Keratinocyte (primary cell): ENCODE results near the gene SLC7A6. TPM values are rescaled to one million over a fixed set of nuclear protein-coding genes. Genes with fewer than 3 reads are reported as not detected.

ENCODE experiments used
- DNase-seq: peaks from one replicate; pipeline ENCODE4 v3.0.0-alpha.2; 2011; ENCODE audit warnings: low read depth, missing footprints, low spot score
- FAIRE-seq: peaks from 2 replicates; lab custom pipeline; 2011; peaks lifted over from hg19 to GRCh38; lab: Jason Lieb, UNC
- H2AFZ ChIP-seq: 2 replicates; pipeline ENCODE4 v1.6.0; 2012; ENCODE audit warnings: low read length, control low read depth, inconsistent platforms; ENCODE audit not compliant: control insufficient read depth
- H3K27ac ChIP-seq: 2 replicates; pipeline ENCODE4 v1.5.1; 2011; ENCODE audit warnings: low read length; ENCODE audit not compliant: control insufficient read depth, insufficient read depth
- H3K27me3 ChIP-seq: 3 replicates; pipeline ENCODE4 v1.6.0; 2011; ENCODE audit warnings: low read length; ENCODE audit not compliant: control insufficient read depth, insufficient read depth; ENCODE audit errors: extremely low read depth
- H3K36me3 ChIP-seq, 2 experiments: 2 replicates in 1 of 2; 3 replicates in 1 of 2; pipeline ENCODE4 v1.5.1; 2011; ENCODE audit warnings: low read length in 2 of 2, mild to moderate bottlenecking in 1 of 2; ENCODE audit not compliant: control insufficient read depth in 2 of 2, insufficient read depth in 2 of 2; ENCODE audit errors: extremely low read depth in 1 of 2
- H3K4me1 ChIP-seq: 3 replicates; pipeline ENCODE4 v1.5.1; 2011; ENCODE audit warnings: low read length; ENCODE audit not compliant: control insufficient read depth, insufficient read depth; ENCODE audit errors: extremely low read depth
- H3K4me2 ChIP-seq: 3 replicates; pipeline ENCODE4 v1.6.0; 2011; ENCODE audit warnings: low read depth, low read length; ENCODE audit not compliant: control insufficient read depth, insufficient read depth; ENCODE audit errors: extremely low read depth
- H3K4me3 ChIP-seq, 3 experiments: fragments of 200-600 bp in 1 of 3; sonication (generic) in 1 of 3; 2 replicates in 2 of 3; 3 replicates in 1 of 3; pipeline ENCODE4 v1.5.1; 2011 to 2016; ENCODE audit warnings: low read length in 3 of 3, mild to moderate bottlenecking in 3 of 3, control low read depth in 2 of 3, inconsistent platforms in 1 of 3, low read depth in 1 of 3, mixed read lengths in 1 of 3, mixed run types in 1 of 3, moderate library complexity in 1 of 3; ENCODE audit not compliant: control insufficient read depth in 2 of 3, insufficient read depth in 2 of 3; ENCODE audit errors: extremely low read depth in 1 of 3
- H3K79me2 ChIP-seq: 2 replicates; pipeline ENCODE4 v1.6.0; 2012; ENCODE audit warnings: low read length; ENCODE audit not compliant: control insufficient read depth, insufficient read depth
- H3K9ac ChIP-seq: 3 replicates; pipeline ENCODE4 v1.6.0; 2011; ENCODE audit warnings: low read length; ENCODE audit not compliant: control insufficient read depth, insufficient read depth; ENCODE audit errors: extremely low read depth
- H3K9me1 ChIP-seq: 3 replicates; pipeline ENCODE4 v1.6.0; 2011; ENCODE audit warnings: low read length; ENCODE audit not compliant: control insufficient read depth, insufficient read depth; ENCODE audit errors: extremely low read depth
- H3K9me3 ChIP-seq: 2 replicates; pipeline ENCODE4 v1.5.1; 2012; ENCODE audit warnings: low read depth, low read length; ENCODE audit not compliant: control insufficient read depth
- H4K20me1 ChIP-seq: 3 replicates; pipeline ENCODE4 v1.6.0; 2011; ENCODE audit warnings: low read length; ENCODE audit not compliant: control insufficient read depth, insufficient read depth; ENCODE audit errors: extremely low read depth
- EZH2 ChIP-seq: IDR thresholded peaks from one replicate; pipeline ENCODE4 v1.6.1; 2012; ENCODE audit warnings: inconsistent platforms, mild to moderate bottlenecking, low read length, moderate library complexity
- dilution Hi-C: fragments of 300-500 bp; cut with MboI; formaldehyde crosslinking; loops from one replicate; pipeline ENCODE4 v1.7.0; 2020; ENCODE audit warnings: low sequenced_read_pairs; ENCODE audit not compliant: extremely low pct_ligation_motif_present
- polyA plus RNA-seq, 5 experiments: library from polyadenylated mRNA; depleted of rRNA in 3 of 5; stranded (reverse) in 3 of 5; stranded (forward) in 1 of 5; unstranded in 1 of 5; fragments of >200 nt; gene quantifications; 1 replicate in 1 of 5; 2 replicates in 3 of 5; 3 replicates in 1 of 5; pipeline versions ENCODE4 v1.2.1 to v1.2.3, GENCODE V29; 2011 to 2012; ENCODE audit warnings: missing spikeins in 2 of 5, low read depth in 1 of 5, low replicate concordance in 1 of 5
- TF ChIP-seq, protein P1 (sequence below), 3 experiments: IDR thresholded peaks in 1 of 3; conservative IDR thresholded peaks in 1 of 3; optimal IDR thresholded peaks in 1 of 3; 2 replicates in 2 of 3; 3 replicates in 1 of 3; pipeline versions ENCODE3 to v1.5.1; 2011; ENCODE audit warnings: low read length in 3 of 3, mild to moderate bottlenecking in 3 of 3, moderate library complexity in 2 of 3, control low read depth in 1 of 3, inconsistent platforms in 1 of 3; ENCODE audit not compliant: insufficient read depth in 2 of 3; ENCODE audit errors: extremely low read depth in 1 of 3

Gene SLC7A6
- polyA plus RNA-seq, 1 donor (not counting 4 experiments of a cell fraction or from before 2014, with no cell fraction given), result 43.4 TPM

DNA sequence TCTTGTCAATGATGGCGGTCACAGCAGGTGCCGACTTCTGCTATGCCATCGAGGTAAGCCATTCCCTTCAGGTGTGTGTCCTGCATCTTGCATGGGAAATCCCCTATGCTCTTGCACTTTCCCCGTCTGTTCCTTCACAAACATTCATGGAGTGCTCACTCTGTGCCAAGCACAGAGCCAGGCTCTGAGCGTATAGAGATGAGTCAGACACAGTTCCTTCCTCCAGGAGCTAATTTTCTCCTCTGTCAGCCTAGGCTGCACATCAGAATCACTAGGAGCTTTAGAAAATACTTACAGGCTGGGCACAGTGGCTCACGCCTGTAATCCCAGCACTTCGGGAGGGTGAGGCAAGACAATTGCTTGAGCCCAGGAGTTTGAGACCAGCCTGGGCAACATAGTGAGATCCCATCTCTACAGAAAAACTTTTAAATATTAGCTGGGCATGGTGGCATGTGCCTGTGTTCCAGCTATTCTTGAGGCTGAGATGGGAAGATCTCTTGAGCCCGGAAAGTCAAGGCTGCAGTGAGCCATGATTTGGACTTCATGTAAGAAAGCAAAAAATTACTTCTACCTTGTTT, 60.5 kb downstream of the SLC7A6 start:
- DNase-seq, result no peak
- H3K27ac ChIP-seq, result no peak overlapping the region
- H2AFZ ChIP-seq, result no peak overlapping the region
- H3K4me2 ChIP-seq, result no peak overlapping the region
- no peak for FAIRE-seq
- TF ChIP-seq, protein P1, sequence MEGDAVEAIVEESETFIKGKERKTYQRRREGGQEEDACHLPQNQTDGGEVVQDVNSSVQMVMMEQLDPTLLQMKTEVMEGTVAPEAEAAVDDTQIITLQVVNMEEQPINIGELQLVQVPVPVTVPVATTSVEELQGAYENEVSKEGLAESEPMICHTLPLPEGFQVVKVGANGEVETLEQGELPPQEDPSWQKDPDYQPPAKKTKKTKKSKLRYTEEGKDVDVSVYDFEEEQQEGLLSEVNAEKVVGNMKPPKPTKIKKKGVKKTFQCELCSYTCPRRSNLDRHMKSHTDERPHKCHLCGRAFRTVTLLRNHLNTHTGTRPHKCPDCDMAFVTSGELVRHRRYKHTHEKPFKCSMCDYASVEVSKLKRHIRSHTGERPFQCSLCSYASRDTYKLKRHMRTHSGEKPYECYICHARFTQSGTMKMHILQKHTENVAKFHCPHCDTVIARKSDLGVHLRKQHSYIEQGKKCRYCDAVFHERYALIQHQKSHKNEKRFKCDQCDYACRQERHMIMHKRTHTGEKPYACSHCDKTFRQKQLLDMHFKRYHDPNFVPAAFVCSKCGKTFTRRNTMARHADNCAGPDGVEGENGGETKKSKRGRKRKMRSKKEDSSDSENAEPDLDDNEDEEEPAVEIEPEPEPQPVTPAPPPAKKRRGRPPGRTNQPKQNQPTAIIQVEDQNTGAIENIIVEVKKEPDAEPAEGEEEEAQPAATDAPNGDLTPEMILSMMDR (optimal IDR thresholded peaks at IDR 0.05 in 1 of 3, IDR thresholded peaks at IDR 0.05 in 1 of 3, conservative IDR thresholded peaks at IDR 0.05 in 1 of 3; ENCODE audit: extremely low read depth in 1 of 3, insufficient read depth in 2 of 3, low read length in 3 of 3), result no peak
- no peak for TF ChIP-seq EZH2
- dilution Hi-C loops, result no loop called here
- H3K4me1 ChIP-seq, result no peaks in the 10 kb centered on the region
- H4K20me1 ChIP-seq, result no peaks in the 10 kb centered on the region
- H3K9me1 ChIP-seq, result no peaks in the 10 kb centered on the region
- no peak overlapping the region for H3K9ac ChIP-seq
- H3K9me3 ChIP-seq, result no peaks in the 10 kb centered on the region
- H3K4me3 ChIP-seq, result no peak overlapping the region
- no peaks in the 10 kb centered on the region for H3K27me3 ChIP-seq
- H3K36me3 ChIP-seq, result peaks cover 2 to 4% of the 10 kb centered on the region in 2 experiments
- no peaks in the 10 kb centered on the region for H3K79me2 ChIP-seq

DNA sequence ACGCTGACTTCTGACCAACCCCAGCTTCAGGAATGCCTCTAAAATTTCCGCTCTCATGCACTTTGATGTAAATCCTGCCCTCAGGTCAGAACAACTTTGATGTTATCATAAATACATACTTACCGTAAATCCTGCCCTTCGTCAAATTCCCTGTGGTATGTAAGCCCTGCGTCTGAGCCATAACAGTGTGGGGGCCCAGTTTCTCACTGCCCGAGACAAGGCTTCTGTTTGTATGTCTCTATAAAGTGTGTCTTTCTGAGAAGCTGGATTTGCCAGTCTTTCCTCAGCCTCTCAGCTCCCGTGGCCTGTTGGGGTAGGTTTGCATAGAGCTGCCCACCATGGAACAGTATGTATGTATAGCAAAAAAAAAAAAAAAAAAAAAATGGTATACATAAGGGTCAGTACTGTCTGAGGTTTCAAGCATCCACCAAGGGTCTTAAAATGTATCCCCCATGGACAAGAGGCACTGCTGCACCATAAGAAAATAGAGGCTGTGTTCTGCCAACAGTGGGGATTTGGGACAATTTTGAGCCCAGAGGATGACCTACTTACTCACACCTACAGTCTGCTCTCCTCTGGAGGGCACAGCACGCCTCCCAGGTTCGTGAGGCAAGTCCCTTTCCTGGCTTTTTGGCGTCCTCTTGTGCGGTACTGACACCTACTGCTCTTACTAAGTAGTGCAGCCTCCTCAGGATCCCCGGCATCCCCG, 64.0 kb downstream of the SLC7A6 start:
- Histone ChIP-seq H4K20me1 (no peaks in the 10 kb centered on the region), H3K9ac (no peak overlapping the region), H3K36me3 (peaks cover 4% of the 10 kb centered on the region in 2 experiments), H3K4me2 (no peak overlapping the region), H3K4me1 (no peaks in the 10 kb centered on the region), H3K9me3 (no peaks in the 10 kb centered on the region), H3K9me1 (no peaks in the 10 kb centered on the region), H3K79me2 (no peaks in the 10 kb centered on the region), H2AFZ (no peak overlapping the region), H3K27ac (no peak overlapping the region), H3K4me3 (no peak overlapping the region), H3K27me3 (no peaks in the 10 kb centered on the region)
- peak; percentile 73 for DNase-seq
- dilution Hi-C loops, result no loop called here
- peak; percentile 86 for FAIRE-seq
- TF ChIP-seq EZH2, result no peak
- TF ChIP-seq, protein P1 (optimal IDR thresholded peaks at IDR 0.05 in 1 of 3, IDR thresholded peaks at IDR 0.05 in 1 of 3, conservative IDR thresholded peaks at IDR 0.05 in 1 of 3; ENCODE audit: extremely low read depth in 1 of 3, insufficient read depth in 2 of 3, low read length in 3 of 3), result peak; percentile 92 to 99 (median 92)
